SK-MEL-5 (cell line): Measurements from ENCODE around the gene CEP164. TPM values are rescaled to one million over a fixed set of nuclear protein-coding genes. Genes with fewer than 3 reads are reported as not detected.

Experiments
- DNase-seq: peaks from one replicate; pipeline ENCODE4 v3.0.0-alpha.2; 2016; ENCODE audit warnings: low read depth, low spot score
- in situ Hi-C: cut with HindIII; loops from 2 replicates; pipeline ENCODE4 v1.10.0; 2016; ENCODE audit warnings: low sequenced_read_pairs, high pct_unique_total_duplicates, low pct_unique_long_range_greater_than_20kb
- total RNA-seq: library from RNA; depleted of rRNA; stranded (reverse); fragments of >200 nt; shearing (Covaris generic); gene quantifications from 2 replicates; pipeline ENCODE4 v1.2.3, GENCODE V29; 2014

The CEP164 gene
- total RNA-seq, 1 experiment from 2014 or later, result 20.5 TPM

DNA sequence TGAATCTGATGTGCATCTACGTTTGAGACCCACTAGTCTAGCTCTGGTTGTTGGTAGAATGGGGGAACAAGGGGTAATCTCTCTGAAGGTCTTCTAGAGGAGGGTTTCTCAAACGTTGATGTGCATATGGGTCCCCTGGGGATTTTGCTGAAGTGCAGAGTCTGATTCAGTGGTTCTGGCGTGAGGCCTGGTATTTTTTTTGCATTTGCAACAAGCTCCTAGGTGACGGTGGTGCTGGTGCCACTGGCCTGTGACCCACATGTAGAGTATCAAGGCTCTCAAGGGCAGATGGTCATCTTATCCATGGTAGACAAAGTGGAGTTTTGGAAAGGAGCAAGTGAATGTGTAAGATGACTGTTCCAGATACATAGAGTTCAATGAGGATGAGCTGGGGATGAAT, 97.1 kb downstream of the CEP164 start:
- no peak for DNase-seq
- in situ Hi-C loops, result loop anchor here (25.0 kb wide), 1 partner anchor 363 kb away; the partner anchor contains the start of gene DSCAML1

DNA sequence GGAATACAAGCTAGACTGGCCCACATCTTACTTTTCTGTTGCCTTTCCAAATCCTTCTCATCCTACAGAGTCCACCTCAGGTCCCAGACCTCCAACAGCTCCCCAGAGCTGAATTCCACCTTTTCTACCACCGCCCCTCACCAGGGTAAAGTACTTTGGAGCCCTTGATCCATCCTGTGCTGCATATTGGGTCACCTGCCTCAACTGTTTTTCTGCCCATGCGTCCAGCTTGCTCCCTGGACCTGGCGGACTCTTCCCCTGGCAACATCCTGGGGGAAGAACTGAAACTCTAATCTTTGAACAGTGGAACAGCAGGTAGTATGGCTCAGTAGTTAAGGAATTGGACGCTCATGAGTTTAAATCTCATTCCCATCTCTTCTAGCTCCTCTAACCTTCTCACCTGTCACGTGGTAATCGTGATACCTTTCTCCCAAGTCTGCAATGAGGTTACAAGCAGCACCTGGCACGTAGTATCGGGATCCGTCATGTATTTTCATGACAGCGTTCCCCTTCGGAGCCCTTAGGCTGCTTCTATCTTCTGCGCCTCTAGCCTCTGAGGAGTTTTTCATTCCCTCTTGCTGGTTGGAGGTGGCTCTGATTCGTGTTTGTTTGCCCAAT, 98.1 kb downstream of the CEP164 start:
- no peak for DNase-seq
- in situ Hi-C loops, result loop anchor here (25.0 kb wide), 1 partner anchor 362 kb away; the partner anchor contains the start of gene DSCAML1

DNA sequence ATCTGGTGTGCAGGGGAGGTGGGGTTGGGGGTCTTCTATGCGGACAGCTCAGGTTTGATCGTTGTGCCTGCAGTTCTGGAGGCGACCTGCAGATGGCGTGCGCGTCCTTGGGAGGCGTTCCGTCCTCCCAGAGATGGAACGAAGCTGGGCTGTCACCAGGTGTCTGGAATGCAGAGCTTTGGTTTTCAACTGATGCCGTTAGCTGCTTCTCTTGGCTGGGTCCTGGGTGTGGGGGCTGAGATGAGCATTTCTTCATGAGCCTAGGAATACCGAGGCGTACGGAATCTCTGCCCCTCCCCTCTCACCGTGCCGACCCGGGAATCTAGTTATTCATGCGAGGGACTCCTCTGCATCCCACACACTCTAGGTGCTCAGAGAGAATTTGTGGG, 98.6 kb downstream of the CEP164 start:
- in situ Hi-C loops, result loop anchor here (25.0 kb wide), 1 partner anchor 361 kb away; the partner anchor contains the start of gene DSCAML1

DNA sequence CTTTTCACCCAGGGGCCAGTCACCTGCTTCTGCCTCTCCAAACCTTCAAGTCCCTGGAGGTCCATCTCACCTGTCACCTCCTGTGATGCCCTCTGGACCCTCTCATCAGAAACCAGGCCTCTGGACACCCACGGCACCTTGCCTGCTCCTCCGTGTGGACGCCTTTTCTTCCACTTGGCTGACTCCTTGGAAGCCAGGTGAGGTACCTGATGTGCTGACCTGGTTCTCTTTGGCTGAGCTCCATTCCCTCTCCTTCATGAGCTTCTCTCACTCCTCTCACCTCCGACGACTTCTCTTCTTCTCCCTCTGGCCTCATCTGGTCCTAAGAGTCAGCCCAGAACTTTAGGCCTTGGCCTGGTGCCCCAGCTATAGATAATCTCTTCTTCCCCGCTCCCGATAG, 99.3 kb downstream of the CEP164 start:
- in situ Hi-C loops, result loop anchor here (25.0 kb wide), 1 partner anchor 360 kb away; the partner anchor contains the start of gene DSCAML1
- no peak for DNase-seq

More for the DNA sequence above, 98.6 kb downstream of the CEP164 start:
- DNase-seq, result peak; percentile 57

DNA sequence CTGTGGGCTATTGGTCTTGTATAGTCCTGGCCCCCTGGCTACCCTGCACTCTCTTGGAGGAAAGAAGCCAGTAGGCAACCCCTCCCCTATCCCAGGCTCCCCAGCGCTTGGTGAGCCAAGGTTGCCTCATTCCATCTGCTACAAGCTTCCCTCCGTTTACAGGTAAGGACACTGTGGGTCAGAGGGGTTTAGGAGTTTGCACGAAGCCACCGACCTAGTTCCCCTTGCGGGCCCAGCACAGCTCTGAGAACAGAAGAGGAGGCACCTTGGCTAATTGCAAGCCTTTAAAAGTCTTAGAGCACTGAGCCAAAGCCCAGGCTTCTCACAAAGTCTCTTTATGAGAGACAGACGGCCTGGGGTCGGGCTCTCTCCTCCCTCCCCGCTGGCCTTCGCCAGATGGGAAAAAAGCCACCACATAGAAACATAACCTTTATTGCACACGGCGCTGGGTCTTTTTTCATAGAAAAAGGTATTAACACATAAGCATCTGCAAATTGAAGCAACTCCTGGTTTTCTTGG, 99.8 kb downstream of the CEP164 start:
- no peak for DNase-seq
- in situ Hi-C loops, result loop anchor here (25.0 kb wide), 1 partner anchor 360 kb away; the partner anchor contains the start of gene DSCAML1

DNA sequence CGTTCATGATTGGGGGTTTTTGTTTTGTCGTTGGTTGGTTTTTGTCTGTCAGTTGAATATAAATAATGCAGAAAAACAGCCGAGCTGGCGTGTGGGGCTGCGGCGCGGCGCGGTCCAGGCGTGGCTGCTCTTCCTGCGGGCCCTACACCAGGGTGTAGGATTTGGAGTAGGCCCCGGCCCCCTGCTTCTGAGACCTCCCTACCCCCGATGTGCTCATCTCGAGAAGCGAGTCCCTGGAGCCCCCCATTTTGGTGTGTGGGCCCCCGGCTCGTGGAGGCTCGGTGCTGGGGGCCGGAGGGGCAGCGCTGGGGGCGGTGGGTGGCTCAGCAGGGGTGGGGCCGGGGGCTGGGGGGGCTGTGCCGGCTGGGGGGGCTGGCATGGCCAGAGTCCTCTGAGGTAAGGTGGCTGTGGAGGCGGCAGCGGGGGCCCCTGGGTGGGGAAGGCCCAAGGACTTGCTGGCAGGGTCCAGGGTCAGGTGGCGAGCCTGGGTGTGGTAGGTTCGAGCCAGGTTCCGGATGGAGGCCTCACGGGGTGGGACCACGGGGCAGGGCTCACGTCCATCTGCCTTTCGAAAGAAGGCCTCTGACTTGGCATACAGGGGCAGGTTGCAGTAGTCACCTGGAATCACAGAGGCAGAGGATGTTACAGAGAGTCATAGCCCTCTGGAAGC, 100.7 kb downstream of the CEP164 start:
- in situ Hi-C loops, result loop anchor here (25.0 kb wide), 1 partner anchor 359 kb away; the partner anchor contains the start of gene DSCAML1
- no peak for DNase-seq

DNA sequence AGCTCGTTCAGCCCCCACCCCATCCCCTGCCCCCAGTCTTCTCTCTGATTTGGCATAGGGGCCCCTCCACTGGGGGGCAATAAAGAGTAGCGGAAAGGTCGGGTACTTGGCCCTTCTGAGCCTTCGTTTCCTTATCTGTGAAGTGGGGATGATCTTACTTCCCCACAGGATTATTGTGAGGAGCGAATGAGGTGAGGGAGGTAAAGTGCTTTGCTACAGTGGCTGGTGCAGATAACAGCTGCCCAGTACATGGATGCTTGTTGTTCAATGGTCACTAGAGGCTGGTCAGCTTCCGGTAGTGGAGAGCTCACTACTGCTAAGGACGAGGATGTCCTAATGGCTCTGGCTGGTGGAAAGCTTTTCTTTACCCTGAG, 101.2 kb downstream of the CEP164 start:
- DNase-seq, result no peak
- in situ Hi-C loops, result loop anchor here (25.0 kb wide), 1 partner anchor 358 kb away; the partner anchor contains the start of gene DSCAML1

DNA sequence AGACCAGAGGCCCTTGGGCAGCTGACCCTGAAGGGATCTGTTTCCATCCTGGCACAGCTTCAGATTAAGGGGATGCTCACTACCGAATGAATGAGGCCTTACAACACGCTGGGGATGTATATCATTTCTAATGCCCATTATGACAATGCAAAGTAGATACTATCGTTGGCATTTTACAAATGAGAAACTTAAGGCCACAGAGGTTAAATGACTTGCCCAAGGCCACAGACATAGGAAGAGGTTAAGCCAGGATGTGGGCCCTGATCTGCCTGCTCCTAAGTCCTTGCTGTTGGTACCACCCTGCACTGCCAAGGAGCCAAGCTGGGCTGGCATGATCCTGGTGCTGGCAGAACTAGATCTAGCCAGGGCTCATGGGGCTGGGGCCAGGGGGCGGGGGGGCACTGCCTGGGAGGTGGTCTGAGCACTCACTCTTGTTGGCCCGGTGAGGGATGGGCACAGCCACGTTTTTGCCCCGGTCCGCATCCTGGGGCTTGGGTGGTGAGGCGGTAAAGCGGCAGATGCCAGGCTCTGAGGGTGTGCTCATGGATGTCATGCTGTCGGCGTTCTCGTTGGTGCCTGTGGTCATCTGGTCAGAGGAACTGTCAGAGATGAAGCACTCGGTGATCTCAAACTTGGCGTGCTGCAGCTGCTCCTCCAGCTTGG, 102.8 kb downstream of the CEP164 start:
- in situ Hi-C loops, result loop anchor here (25.0 kb wide), 1 partner anchor 357 kb away; the partner anchor contains the start of gene DSCAML1
- DNase-seq, result no peak

DNA sequence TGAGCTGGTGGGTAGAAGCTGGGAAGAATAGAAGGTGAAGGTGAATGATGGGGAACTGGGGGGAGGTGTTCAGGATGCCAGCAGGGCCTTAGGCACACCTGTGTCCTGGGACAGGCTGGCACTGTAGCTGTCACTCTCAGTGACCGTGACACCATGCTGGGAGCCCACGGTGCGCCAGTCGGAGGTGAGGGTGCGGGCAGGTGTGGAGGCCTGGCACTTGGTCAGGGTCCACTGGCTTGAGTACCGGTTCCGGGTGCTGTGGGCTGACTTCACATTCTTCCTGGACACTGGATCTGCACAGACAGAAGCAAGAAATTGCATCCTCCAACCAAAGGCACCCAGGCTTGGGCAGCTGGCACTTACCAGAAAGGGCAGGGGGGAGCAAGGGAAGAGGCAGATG, 103.8 kb downstream of the CEP164 start:
- in situ Hi-C loops, result loop anchor here (25.0 kb wide), 1 partner anchor 356 kb away; the partner anchor contains the start of gene DSCAML1

DNA sequence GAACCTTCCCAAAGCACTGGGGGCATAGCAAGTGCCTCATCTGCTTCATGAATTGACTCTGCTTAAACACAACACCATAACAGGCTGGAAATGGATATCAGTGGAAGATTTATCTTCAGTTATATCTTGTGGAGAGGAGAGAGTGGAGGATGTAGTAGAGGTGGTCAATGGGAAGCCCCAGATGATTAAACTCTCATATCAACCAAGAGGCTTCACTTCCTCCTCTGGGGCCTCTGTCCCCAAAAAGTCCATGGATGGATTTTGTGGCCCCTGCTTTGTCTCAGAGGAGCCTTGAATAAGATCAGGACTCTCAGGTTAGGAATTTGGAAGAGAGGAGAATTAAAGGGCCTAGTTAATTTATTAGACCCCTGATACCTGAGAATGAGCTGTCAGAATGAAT, 106.1 kb downstream of the CEP164 start:
- DNase-seq, result no peak
- in situ Hi-C loops, result loop anchor here (25.0 kb wide), 1 partner anchor 354 kb away; the partner anchor contains the start of gene DSCAML1

More for the DNA sequence above, 103.8 kb downstream of the CEP164 start:
- no peak for DNase-seq

DNA sequence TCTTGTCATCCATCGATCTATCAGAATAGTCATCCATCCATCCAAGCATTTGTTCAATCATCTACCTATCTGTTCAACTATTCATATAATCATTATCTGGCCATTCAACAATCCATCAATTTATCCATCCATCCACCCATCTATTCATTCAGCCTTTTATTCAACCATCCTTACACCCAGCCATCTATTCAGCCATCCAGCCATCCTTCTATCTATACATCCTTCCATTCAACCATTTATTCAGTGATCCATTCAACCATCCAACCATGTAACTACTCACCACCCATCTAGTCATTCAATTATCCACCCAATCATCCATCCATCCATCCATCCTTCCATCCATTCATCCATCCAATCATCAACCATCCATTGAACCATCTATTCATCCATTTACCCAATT, 106.8 kb downstream of the CEP164 start:
- in situ Hi-C loops, result loop anchor here (25.0 kb wide), 1 partner anchor 353 kb away; the partner anchor contains the start of gene DSCAML1
- DNase-seq, result no peak

DNA sequence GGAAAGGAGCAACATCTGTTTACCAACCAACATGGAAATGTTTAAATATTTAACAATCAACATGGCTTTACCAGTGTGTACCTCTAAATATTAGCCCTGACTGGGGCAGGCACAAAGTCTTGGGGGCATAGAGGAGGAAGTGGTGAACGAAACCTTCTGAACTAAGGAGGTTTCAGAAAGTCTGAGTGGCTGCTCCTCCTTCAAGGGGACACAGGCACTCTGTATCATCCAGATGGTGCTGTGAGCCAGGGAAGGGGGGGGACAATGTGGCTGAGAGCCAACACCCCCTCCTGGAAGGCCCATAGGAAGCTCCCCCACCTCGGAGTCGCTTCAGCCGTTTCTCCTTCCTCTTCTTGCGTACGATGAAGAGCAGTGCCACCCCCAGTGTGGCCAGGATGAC, 107.7 kb downstream of the CEP164 start:
- DNase-seq, result no peak
- in situ Hi-C loops, result loop anchor here (25.0 kb wide), 1 partner anchor 352 kb away; the partner anchor contains the start of gene DSCAML1

DNA sequence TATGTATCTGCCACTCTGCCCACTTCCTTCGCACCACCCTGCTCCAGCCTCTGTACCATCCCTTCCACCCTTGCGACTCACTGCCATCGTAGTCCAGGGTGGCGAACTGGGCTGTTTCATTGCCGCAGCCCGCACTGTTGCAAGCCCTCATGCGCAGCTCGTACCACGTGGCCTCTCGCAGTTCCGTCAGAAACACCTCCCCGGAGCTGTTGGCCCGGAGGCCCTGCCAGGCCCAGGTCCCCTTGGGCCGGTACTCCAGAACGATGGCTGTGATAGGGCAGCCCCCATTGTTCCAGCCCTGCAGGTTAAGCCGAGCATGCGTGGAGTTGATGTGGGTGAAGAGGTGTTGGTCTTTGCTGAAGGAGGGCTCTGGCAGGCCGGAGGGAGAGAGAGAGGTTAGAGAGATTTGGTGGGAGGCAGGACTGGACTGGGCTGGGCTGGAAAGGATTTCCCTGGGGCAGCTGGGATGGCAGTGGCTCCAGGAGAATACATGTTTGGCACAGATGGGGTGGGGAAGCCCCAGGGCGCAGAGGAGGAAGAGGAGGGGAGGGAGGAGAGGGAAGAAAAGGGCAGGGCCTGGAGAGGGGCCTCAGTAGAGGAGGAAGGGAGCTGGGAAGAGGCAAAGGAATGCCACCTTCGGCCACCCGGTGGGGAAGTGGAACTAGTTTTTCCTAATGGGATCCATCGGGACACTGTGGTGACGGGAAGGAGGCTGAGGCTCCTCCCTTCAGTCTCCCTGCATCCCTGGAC, 109.6 kb downstream of the CEP164 start:
- DNase-seq, result no peak
- in situ Hi-C loops, result loop anchor here (25.0 kb wide), 1 partner anchor 350 kb away; the partner anchor contains the start of gene DSCAML1

DNA sequence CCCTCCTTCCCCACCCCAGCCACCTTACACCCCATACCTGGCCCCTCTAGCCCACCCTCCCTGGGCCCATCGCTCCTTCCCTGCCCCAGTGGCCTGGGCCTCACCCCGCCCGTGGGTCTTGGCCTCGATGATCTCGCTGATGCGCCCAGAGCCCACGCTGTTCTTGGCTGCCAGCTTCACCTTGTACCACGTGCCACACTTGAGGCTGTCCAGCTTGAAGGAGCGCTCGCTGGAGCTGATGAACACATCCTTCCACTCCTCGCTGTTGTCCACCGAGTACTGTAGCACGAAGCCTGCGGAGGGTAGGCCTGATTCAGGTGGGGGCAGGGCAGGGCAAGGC, 110.1 kb downstream of the CEP164 start:
- in situ Hi-C loops, result loop anchor here (25.0 kb wide), 1 partner anchor 350 kb away; the partner anchor contains the start of gene DSCAML1
- DNase-seq, result no peak

DNA sequence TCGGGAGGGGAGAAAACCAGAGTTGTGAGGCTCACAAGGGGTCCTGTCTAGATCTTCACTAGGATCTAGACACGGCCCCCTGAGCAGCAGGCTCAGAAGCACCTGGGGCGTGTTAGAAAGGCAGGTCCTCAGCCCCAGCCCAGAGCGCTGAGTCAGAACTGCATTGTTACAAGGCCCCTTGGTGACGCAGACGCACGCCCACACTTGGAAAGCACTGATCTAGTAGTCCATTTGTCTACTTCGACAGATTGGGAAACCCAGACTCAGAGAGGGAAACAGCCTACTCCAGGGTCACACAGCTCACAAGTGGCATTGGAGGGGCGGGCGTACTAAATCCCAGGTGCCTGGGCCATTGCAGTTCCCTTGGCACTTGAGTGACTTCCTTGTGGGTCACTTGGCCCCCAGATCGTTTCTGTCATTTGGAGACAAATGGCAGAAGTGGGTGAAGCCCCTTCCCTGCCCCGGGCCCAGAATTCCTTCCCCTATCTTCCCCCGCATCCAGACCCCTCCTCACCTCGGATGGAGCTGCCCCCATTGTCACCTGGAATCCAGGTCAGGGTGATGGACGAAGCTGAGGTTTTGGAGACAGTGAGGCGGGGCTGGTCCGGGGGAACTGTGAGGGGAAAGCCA, 110.8 kb downstream of the CEP164 start:
- in situ Hi-C loops, result loop anchor here (25.0 kb wide), 1 partner anchor 349 kb away; the partner anchor contains the start of gene DSCAML1
- DNase-seq, result no peak

DNA sequence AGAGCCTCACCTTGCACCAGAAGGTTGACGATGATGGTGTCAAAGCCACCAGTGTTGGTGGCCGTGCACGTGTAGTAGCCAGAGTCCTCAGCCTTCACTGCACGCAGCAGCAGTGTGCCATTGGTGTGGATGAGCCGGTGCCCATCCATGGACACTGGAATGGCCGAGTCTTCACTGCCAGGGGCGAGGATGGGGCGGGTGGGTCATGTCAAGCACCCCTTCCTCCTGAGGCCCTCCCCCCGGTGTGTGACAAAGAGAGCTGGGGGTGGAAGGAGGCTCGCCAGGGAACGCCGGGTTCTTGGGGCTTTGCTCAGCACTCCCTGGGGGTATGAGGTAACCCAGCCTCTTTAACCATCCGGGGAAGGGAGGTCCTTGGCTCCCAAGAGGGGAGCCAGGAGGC, 111.6 kb downstream of the CEP164 start:
- no peak for DNase-seq
- in situ Hi-C loops, result loop anchor here (25.0 kb wide), 1 partner anchor 348 kb away; the partner anchor contains the start of gene DSCAML1
